Gastrocnemius medialis (tissue), 4 donors: Measurements from ENCODE around the gene RGS13.

Experiments used
- CTCF ChIP-seq, 5 experiments: fragments of 450-650 bp in 3 of 5; fragments of 200-600 bp in 2 of 5; sonication (generic) in 2 of 5; IDR thresholded peaks in 4 of 5; conservative IDR thresholded peaks in 1 of 5; 1 replicate in 4 of 5; 2 replicates in 1 of 5; pipeline ENCODE4 v1.5.1; 2016 to 2019; ENCODE audit warnings: antibody characterized with exemption in 5 of 5, mild to moderate bottlenecking in 3 of 5, moderate library complexity in 3 of 5
- POLR2A ChIP-seq, 2 donors: fragments of 450-650 bp; IDR thresholded peaks; one replicate each; pipeline ENCODE4 v1.6.1; 2017; ENCODE audit warnings: antibody characterized with exemption in 2 of 2, mild to moderate bottlenecking in 2 of 2, moderate library complexity in 2 of 2

GRCh38 chr1:192678099-192678498 is 42.2 kb downstream of the RGS13 start:
- TF ChIP-seq CTCF (IDR thresholded peaks at IDR 0.05 in 4 of 5, conservative IDR thresholded peaks at IDR 0.05 in 1 of 5): no peak
- TF ChIP-seq POLR2A (IDR thresholded peaks at IDR 0.05): no peak
